IMR-90 (cell line): ENCODE results near the gene PTPRK. TPM values are rescaled to one million over a fixed set of nuclear protein-coding genes. Genes with fewer than 3 reads are reported as not detected.

Source experiments
- ATAC-seq: fragments of 200-7000 bp; cut with Tn5 transposase; 2 replicates; pipeline ENCODE4 v1.9.1; 2020; ENCODE audit warnings: low read depth, mild to moderate bottlenecking, moderate library complexity
- BruUV-seq: library from RNA; stranded (reverse); fragments of 400-500 nt; replicated peaks from 2 replicates; lab custom pipeline; 2021; lab: Mats Ljungman, UMichigan
- CTCF ChIA-PET: fragments of 300-600 bp; formaldehyde crosslinking; extraction: SDS; loops from one replicate; lab custom pipeline; 2021; ENCODE audit warnings: antibody characterized with exemption; lab: Yijun Ruan, JAX
- POLR2A ChIA-PET: fragments of 300-600 bp; sonication (Branson Sonifier 250); formaldehyde crosslinking; loops from one replicate; lab custom pipeline; 2022; ENCODE audit warnings: antibody characterized with exemption; ENCODE audit not compliant: unreplicated experiment; lab: Charles Lee
- DNase-seq: peaks from one replicate; pipeline ENCODE4 v3.0.0; 2013
- H2AFZ ChIP-seq: replicated peaks from 2 replicates; pipeline ENCODE3; 2013; ENCODE audit warnings: low read length, mild to moderate bottlenecking; ENCODE audit not compliant: poor library complexity
- H2AK5ac ChIP-seq: 2 replicates; pipeline ENCODE4 v1.6.1; 2013; ENCODE audit warnings: low read depth, low read length, inconsistent platforms
- H2AK9ac ChIP-seq: replicated peaks from 2 replicates; pipeline ENCODE3; 2013; ENCODE audit warnings: mild to moderate bottlenecking, low read depth, low read length, moderate library complexity; ENCODE audit not compliant: poor library complexity
- H2BK120ac ChIP-seq: 2 replicates; pipeline ENCODE4 v1.6.1; 2013; ENCODE audit warnings: low read depth, low read length, inconsistent platforms
- H2BK15ac ChIP-seq: 3 replicates; pipeline ENCODE4 v1.6.1; 2013; ENCODE audit warnings: low read depth, low read length, inconsistent platforms
- H2BK20ac ChIP-seq: 2 replicates; pipeline ENCODE4 v1.6.1; 2013; ENCODE audit warnings: low read depth, mild to moderate bottlenecking, inconsistent platforms, low read length, moderate library complexity
- H2BK5ac ChIP-seq: 2 replicates; pipeline ENCODE4 v1.6.1; 2013; ENCODE audit warnings: mild to moderate bottlenecking, low read depth, low read length, inconsistent platforms; ENCODE audit not compliant: poor library complexity, severe bottlenecking
- H3K14ac ChIP-seq: replicated peaks from 2 replicates; pipeline ENCODE4 v1.6.1; 2013; ENCODE audit warnings: low read depth, low read length, inconsistent platforms
- H3K18ac ChIP-seq: 2 replicates; pipeline ENCODE4 v1.6.1; 2013; ENCODE audit warnings: low read depth, low read length, control low read depth
- H3K23ac ChIP-seq: 2 replicates; pipeline ENCODE4 v1.6.1; 2013; ENCODE audit warnings: low read depth, low read length, inconsistent platforms
- H3K27ac ChIP-seq: 2 replicates; pipeline ENCODE4 v1.5.1; 2013; ENCODE audit warnings: mild to moderate bottlenecking, control low read depth, low read length; ENCODE audit not compliant: insufficient read depth
- H3K27me3 ChIP-seq: 2 replicates; pipeline ENCODE4 v1.6.1; 2013; ENCODE audit warnings: low read length; ENCODE audit not compliant: control insufficient read depth, insufficient read depth
- H3K36me3 ChIP-seq: 2 replicates; pipeline ENCODE4 v1.6.1; 2013; ENCODE audit warnings: low read length, mixed read lengths; ENCODE audit not compliant: control insufficient read depth, insufficient read depth
- H3K4ac ChIP-seq: 2 replicates; pipeline ENCODE4 v1.6.1; 2013; ENCODE audit warnings: low read depth, low read length, inconsistent platforms
- H3K4me1 ChIP-seq: 2 replicates; pipeline ENCODE4 v1.6.1; 2013; ENCODE audit warnings: low read length, mixed read lengths; ENCODE audit not compliant: control insufficient read depth, insufficient read depth
- H3K4me2 ChIP-seq: 2 replicates; pipeline ENCODE4 v1.6.1; 2013; ENCODE audit warnings: low read depth, mild to moderate bottlenecking, control low read depth, low read length, moderate library complexity
- H3K4me3 ChIP-seq: 2 replicates; pipeline ENCODE4 v1.5.1; 2013; ENCODE audit warnings: low read depth, mild to moderate bottlenecking, control low read depth, low read length, moderate library complexity; ENCODE audit not compliant: insufficient read depth
- H3K56ac ChIP-seq: 2 replicates; pipeline ENCODE4 v1.6.1; 2013; ENCODE audit warnings: low read length, inconsistent platforms; ENCODE audit not compliant: insufficient read depth; ENCODE audit errors: extremely low read depth
- H3K79me1 ChIP-seq, 2 experiments: 2 replicates each; pipeline ENCODE4 v1.6.1; 2013; ENCODE audit warnings: low read length in 2 of 2, inconsistent platforms in 1 of 2, low read depth in 1 of 2
- H3K9ac ChIP-seq: 2 replicates; pipeline ENCODE4 v1.6.1; 2013; ENCODE audit warnings: low read depth, low read length, control low read depth
- H3K9me1 ChIP-seq: 2 replicates; pipeline ENCODE4 v1.6.1; 2013; ENCODE audit warnings: low read length, inconsistent platforms; ENCODE audit not compliant: insufficient read depth
- H3K9me3 ChIP-seq: 2 replicates; pipeline ENCODE4 v1.6.1; 2013; ENCODE audit warnings: low read length; ENCODE audit not compliant: control insufficient read depth, insufficient read depth
- H4K20me1 ChIP-seq: 2 replicates; pipeline ENCODE4 v1.6.1; 2013; ENCODE audit warnings: low read length, inconsistent platforms; ENCODE audit not compliant: insufficient read depth
- H4K5ac ChIP-seq: 2 replicates; pipeline ENCODE4 v1.6.1; 2013; ENCODE audit warnings: mild to moderate bottlenecking, low read depth, low read length, control low read depth
- H4K8ac ChIP-seq, 2 experiments: 2 replicates each; pipeline ENCODE4 v1.6.1; 2013; ENCODE audit warnings: low read depth in 2 of 2, low read length in 2 of 2, control low read depth in 1 of 2, inconsistent platforms in 1 of 2
- H4K91ac ChIP-seq: 2 replicates; pipeline ENCODE4 v1.6.1; 2013; ENCODE audit warnings: low read depth, low read length, inconsistent platforms; ENCODE audit not compliant: insufficient read depth
- BHLHE40 ChIP-seq: fragments of 150-350 bp; IDR thresholded peaks from 2 replicates; pipeline ENCODE4 v1.6.1; 2016; ENCODE audit warnings: mild to moderate bottlenecking, low read depth, low read length
- CHD1 ChIP-seq: IDR thresholded peaks from 2 replicates; pipeline ENCODE4 v1.6.1; 2012; ENCODE audit warnings: low read depth, low read length, improper control_type of control experiment
- NFE2L2 ChIP-seq: fragments of 150-350 bp; IDR thresholded peaks from 2 replicates; pipeline ENCODE4 v1.6.1; 2016; ENCODE audit warnings: low read depth, mild to moderate bottlenecking, low read length
- POLR2A ChIP-seq: IDR thresholded peaks from 2 replicates; pipeline ENCODE4 v1.6.1; 2012; ENCODE audit warnings: mild to moderate bottlenecking, low read depth, low read length
- RCOR1 ChIP-seq: IDR thresholded peaks from 2 replicates; pipeline ENCODE4 v1.6.1; 2012; ENCODE audit warnings: mild to moderate bottlenecking, low read length, improper control_type of control experiment; ENCODE audit not compliant: insufficient replicate concordance
- dilution Hi-C: fragments of 300-500 bp; cut with HindIII; formaldehyde crosslinking; loops from one replicate; pipeline ENCODE4 v1.14.3; 2018; ENCODE audit warnings: low sequenced_read_pairs; ENCODE audit not compliant: unreplicated experiment
- in situ Hi-C: fragments of 300-500 bp; cut with MboI; formaldehyde crosslinking; loops from 3 replicates; pipeline ENCODE4 v1.14.3; 2019; ENCODE audit warnings: low sequenced_read_pairs, inconsistent platforms, mixed read lengths
- intact Hi-C: fragments of 100-400 bp; cut with micrococcal nuclease; formaldehyde crosslinking; loops from 2 replicates; pipeline ENCODE4 v1.10.0; 2022
- polyA plus RNA-seq, 3 experiments: library from polyadenylated mRNA; depleted of rRNA; stranded (reverse); fragments of >200 nt; gene quantifications; 2 replicates each; pipeline ENCODE4 v1.2.3, GENCODE V29; 2012; ENCODE audit warnings: low replicate concordance in 1 of 3
- total RNA-seq: library from RNA; depleted of rRNA; stranded (reverse); fragments of >200 nt; gene quantifications from 2 replicates; pipeline ENCODE4 v1.2.3, GENCODE V29; 2012

The PTPRK gene
- total and polyA plus RNA-seq, 2 of the 4 experiments (the other 2 are of a cell fraction), result 18.0 to 80.8 TPM

GRCh38 chr6:128307671-128308070 lies 212.7 kb downstream of the PTPRK start:
- in situ Hi-C loops, result no loop called here
- H2AFZ ChIP-seq, result no peak overlapping the region
- DNase-seq (peak; percentile 42), ATAC-seq (0 out of 2 replicates have a peak, but pooled peaks have one; percentile 22)
- dilution Hi-C loops, result no loop called here
- H3K56ac ChIP-seq, result no peak overlapping the region
- H3K4me2 ChIP-seq, result no peak overlapping the region
- H3K27me3 ChIP-seq, result no peaks in the 10 kb centered on the region
- no peak overlapping the region for H3K4me3 ChIP-seq
- POLR2A ChIA-PET, result no interaction called here
- H3K79me1 ChIP-seq, result peaks cover 14 to 60% of the 10 kb centered on the region in 2 experiments; a peak in 3 of 4 replicates
- H3K18ac ChIP-seq, result no peak overlapping the region
- TF ChIP-seq CHD1 (no peak), NFE2L2 (no peak), BHLHE40 (no peak), RCOR1 (no peak), POLR2A (no peak)
- no peaks in the 10 kb centered on the region for H3K36me3 ChIP-seq
- H3K23ac ChIP-seq, result no peak overlapping the region
- no peak overlapping the region for H3K4ac ChIP-seq
- no peak overlapping the region for H2BK120ac ChIP-seq
- no peaks in the 10 kb centered on the region for H3K9me3 ChIP-seq
- no peak overlapping the region for H3K27ac ChIP-seq
- no peak overlapping the region for H2BK15ac ChIP-seq
- CTCF ChIA-PET, result interaction anchor here (0.9 kb wide), 1 partner anchor 30 kb away, joined by 3 read pairs; no protein-coding TSS in a partner anchor
- no peak overlapping the region for H2AK9ac ChIP-seq
- H2AK5ac ChIP-seq, result no peak overlapping the region
- no peak overlapping the region for H2BK20ac ChIP-seq
- no peak overlapping the region for H2BK5ac ChIP-seq
- H4K8ac ChIP-seq, result no peak overlapping the region
- H3K14ac ChIP-seq, result no peak overlapping the region
- peaks cover 21% of the 10 kb centered on the region; the same call in 1 of the 2 replicates for H4K20me1 ChIP-seq
- no peak overlapping the region for H4K5ac ChIP-seq
- H3K9ac ChIP-seq, result no peak overlapping the region
- no TSS peak for BruUV-seq
- intact Hi-C loops, result no loop called here
- no peak overlapping the region for H4K91ac ChIP-seq
- peaks cover 2% of the 10 kb centered on the region for H3K4me1 ChIP-seq
- H3K9me1 ChIP-seq, result 0 out of 2 replicates have a peak, but pooled peaks cover 2% of the 10 kb centered on the region
